GM10248 (cell line): ENCODE measurements around the gene RASSF7.

Experiments used
- CTCF ChIA-PET: fragments of 300-600 bp; sonication (Branson Sonifier 250); formaldehyde crosslinking; extraction: SDS; loops from one replicate; lab custom pipeline; 2021; ENCODE audit warnings: antibody characterized with exemption; lab: Yijun Ruan, JAX
- POLR2A ChIA-PET: fragments of 350-650 bp; sonication (Branson Sonifier 250); formaldehyde crosslinking; extraction: SDS; loops from one replicate; lab custom pipeline; 2020; ENCODE audit warnings: antibody characterized with exemption; lab: Yijun Ruan, JAX
- DNase-seq: peaks from one replicate; pipeline ENCODE4 v3.0.0; 2012; ENCODE audit errors: extremely low spot score
- TF ChIP-seq, protein P1 (sequence below): IDR thresholded peaks from 2 replicates; pipeline ENCODE4 v1.5.1; 2012; ENCODE audit warnings: mild to moderate bottlenecking, low read depth; ENCODE audit errors: extremely low read depth, missing control alignments, control extremely low read depth

The RASSF7 gene

DNA sequence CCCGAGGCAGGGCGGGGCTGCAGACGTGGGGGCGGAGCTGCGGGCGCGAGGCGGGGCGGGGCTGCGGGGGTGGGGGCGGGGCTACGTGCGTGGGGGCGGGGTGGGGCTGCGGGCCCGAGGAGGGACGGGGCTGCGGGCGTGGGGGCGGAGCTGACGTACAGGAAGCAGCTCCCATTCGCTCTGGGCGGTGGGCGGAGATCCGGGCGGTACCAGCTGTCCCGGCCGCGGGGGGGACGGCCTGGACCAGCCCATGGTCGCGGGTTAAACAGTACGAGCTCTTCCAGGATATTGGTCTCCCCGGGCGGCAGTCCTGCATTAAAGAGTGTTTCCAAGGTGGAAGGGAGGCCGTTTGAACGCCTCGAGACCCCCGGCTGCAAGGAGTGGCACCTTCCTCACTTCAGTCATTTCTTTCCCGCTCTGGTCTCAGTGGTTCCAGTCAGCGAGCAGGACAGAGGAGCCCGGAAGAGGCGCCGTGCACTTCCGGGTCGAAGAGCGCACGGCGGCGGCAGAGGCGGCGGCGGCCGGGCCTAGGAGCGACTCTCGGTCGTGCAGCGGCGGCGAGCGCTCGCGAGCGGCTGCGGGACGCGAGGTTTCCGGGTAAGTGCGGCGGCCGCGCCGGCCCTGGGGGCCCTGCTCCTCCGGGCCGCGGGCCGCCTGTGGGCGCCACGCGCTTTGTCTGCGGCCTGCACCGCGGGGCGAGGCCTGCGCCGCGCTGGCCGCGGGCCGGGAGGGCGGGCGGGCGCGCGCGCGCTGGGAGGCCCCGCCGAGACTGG lies 15.4 kb downstream of the RASSF7 start, which contains the start of gene PHRF1:
Gene PHRF1 (plus strand): TSS at position 475 of the 773 bp plus-strand sequence. CDS start 5,043 bp downstream, outside the sequence.
- POLR2A ChIA-PET, result interaction anchor here (0.8 to 1.6 kb wide), 5 partner anchors 9 to 169 kb away, joined by 3 to 8 read pairs (median 4); no protein-coding TSS in a partner anchor
- DNase-seq, result peak; percentile 100
- CTCF ChIA-PET, result interaction anchor here (0.7 to 1.8 kb wide), 7 partner anchors 9 to 128 kb away, joined by 3 to 9 read pairs (median 3); no protein-coding TSS in a partner anchor
- TF ChIP-seq, protein P1, sequence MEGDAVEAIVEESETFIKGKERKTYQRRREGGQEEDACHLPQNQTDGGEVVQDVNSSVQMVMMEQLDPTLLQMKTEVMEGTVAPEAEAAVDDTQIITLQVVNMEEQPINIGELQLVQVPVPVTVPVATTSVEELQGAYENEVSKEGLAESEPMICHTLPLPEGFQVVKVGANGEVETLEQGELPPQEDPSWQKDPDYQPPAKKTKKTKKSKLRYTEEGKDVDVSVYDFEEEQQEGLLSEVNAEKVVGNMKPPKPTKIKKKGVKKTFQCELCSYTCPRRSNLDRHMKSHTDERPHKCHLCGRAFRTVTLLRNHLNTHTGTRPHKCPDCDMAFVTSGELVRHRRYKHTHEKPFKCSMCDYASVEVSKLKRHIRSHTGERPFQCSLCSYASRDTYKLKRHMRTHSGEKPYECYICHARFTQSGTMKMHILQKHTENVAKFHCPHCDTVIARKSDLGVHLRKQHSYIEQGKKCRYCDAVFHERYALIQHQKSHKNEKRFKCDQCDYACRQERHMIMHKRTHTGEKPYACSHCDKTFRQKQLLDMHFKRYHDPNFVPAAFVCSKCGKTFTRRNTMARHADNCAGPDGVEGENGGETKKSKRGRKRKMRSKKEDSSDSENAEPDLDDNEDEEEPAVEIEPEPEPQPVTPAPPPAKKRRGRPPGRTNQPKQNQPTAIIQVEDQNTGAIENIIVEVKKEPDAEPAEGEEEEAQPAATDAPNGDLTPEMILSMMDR, result no peak

DNA sequence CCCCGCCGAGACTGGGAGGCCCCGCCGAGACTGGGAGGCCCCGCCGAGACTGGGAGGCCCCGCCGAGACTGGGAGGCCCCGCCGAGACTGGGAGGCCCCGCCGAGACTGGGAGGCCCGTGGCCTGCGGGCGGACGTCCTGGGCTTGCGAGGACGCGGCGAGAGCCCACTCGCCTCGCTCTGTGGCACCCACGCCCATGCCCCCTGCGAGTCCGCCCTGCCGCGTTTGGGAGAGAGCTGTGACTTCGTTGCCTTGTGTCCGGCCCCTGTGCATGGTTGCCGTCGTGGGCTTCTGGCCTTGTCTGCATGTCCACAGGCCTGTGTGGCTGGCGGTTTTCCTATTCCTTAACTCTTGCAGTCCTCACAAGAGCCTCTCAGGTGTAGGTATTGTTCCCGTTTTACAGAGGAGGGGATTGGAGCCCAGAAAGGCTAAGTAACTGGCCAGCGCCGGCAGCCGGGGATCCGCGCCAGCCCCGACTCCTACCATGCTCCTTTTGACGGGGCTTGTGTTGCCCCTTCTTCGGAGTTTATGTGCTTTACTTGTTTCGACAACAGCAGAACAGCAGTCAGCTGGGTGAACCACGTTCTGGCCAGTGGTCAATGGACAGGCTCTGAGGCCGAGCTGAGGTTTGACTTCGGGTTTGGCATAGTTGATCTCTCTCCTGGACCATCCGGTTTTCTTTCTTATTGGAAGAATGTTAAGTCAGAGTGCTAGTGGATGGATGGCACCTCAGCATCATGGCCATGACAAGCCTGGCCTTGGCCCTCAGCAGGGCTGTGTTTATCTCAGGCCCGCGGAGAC lies 16.2 kb downstream of the RASSF7 start:
- DNase-seq, result no peak
- TF ChIP-seq, protein P1, result no peak
- POLR2A ChIA-PET, result interaction anchor here (0.6 kb wide), 1 partner anchor 8 kb away, joined by 5 read pairs; no protein-coding TSS in a partner anchor
- CTCF ChIA-PET, result no interaction called here

GRCh38 chr11:577611-577894 lies 16.8 kb downstream of the RASSF7 start:
- DNase-seq, result no peak
- TF ChIP-seq, protein P1, result no peak
- ChIA-PET POLR2A (interaction anchor here (0.6 kb wide), 1 partner anchor 8 kb away, joined by 5 read pairs; no protein-coding TSS in a partner anchor), CTCF (no interaction called here)

DNA sequence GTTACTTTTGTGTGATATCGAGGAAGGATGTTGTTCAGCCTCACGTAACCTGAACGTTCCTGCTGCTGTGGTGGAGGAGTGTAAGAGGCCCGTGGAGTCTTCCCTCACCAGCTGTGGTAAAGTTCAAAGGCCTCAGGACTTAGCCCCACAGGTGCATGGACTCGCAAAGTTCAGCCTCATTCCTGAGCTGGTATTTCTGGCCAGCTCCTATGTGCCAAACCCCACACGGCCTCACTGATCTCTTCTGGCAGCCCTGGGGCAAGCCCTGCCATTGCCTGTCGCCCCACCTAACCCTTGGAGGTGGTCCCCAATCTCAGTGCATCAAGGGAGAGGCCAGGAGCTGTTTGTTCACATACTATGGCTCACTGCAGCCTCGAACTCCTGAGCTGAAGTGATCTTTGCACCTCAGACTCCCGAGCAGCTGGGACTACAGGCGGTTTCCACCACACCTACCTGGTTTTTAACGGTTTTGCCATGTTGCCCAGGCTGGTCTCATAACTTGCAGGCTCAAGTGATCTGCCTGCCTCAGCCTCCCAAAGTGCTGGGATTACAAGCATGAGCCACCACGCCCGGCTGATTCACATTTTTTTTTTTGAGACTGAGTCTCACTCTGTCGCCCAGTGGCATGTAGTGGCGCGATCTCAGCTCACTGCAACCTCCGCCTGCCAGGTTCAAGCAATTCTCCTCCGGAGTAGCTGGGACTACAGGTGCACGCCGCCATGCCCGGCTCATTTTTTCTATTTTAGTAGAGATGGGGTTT lies 17.7 kb downstream of the RASSF7 start:
- POLR2A ChIA-PET, result interaction anchor here (0.6 kb wide), 1 partner anchor 10 kb away, joined by 5 read pairs; no protein-coding TSS in a partner anchor

GRCh38 chr11:579830-580601 lies 19.2 kb downstream of the RASSF7 start:
- TF ChIP-seq, protein P1, result no peak
- POLR2A ChIA-PET, result no interaction called here
- DNase-seq, result no peak
- CTCF ChIA-PET, result interaction anchor here (1.3 kb wide), 1 partner anchor 26 kb away, joined by 6 read pairs; no protein-coding TSS in a partner anchor

More for the DNA sequence above, 17.7 kb downstream of the RASSF7 start:
- no peak for DNase-seq
- TF ChIP-seq, protein P1, result no peak
- CTCF ChIA-PET, result interaction anchor here (1.5 kb wide), 1 partner anchor 59 kb away, joined by 3 read pairs; no protein-coding TSS in a partner anchor
